Measurements from ENCODE around the gene PAGR1. TPM values are rescaled to one million over a fixed set of nuclear protein-coding genes. Genes with fewer than 3 reads are reported as not detected.

Gene PAGR1
- total and polyA plus RNA-seq, 9 of the 15 experiments (the other 6 are each of a cell fraction or from before 2014, with no cell fraction given): 1.4 to 58.2 (median 16.8) TPM

GRCh38 chr16:29807426-29808218 is 8.3 kb upstream of the PAGR1 start (continued):
- TF ChIP-seq IRF1 (CRISPR knock-in tag; IDR thresholded peaks at IDR 0.05; ENCODE audit: borderline replicate concordance) (0 out of 2 replicates have a peak, but pooled peaks have one; percentile 80), ZNF133 (CRISPR knock-in tag; IDR thresholded peaks at IDR 0.05) (no peak), KLF10 (CRISPR knock-in tag; IDR thresholded peaks at IDR 0.05) (no peak), RHOXF2B (CRISPR knock-in tag; conservative IDR thresholded peaks at IDR 0.05) (no peak), L3MBTL2 (IDR thresholded peaks at IDR 0.05) (peak; percentile 98), HOXB6 (CRISPR knock-in tag; IDR thresholded peaks at IDR 0.05; ENCODE audit: borderline replicate concordance) (no peak), ZNF696 (CRISPR knock-in tag; conservative IDR thresholded peaks at IDR 0.05) (no peak), ETV6 (IDR thresholded peaks at IDR 0.05; ENCODE audit: borderline replicate concordance in 1 of 2, low read depth in 2 of 2, low read length in 1 of 2) (no peak; a peak in 1 of 4 replicates), ETV6 (CRISPR knock-in tag; IDR thresholded peaks at IDR 0.05; ENCODE audit: borderline replicate concordance) (peak; percentile 90; the same call in 1 of the 2 replicates), TSHZ1 (CRISPR knock-in tag; IDR thresholded peaks at IDR 0.05) (no peak), ZNF655 (CRISPR knock-in tag; IDR thresholded peaks at IDR 0.05) (no peak), ZKSCAN1 (IDR thresholded peaks at IDR 0.05; ENCODE audit: low read depth, low read length) (peak; percentile 45; the same call in 1 of the 2 replicates), NR2C2 (CRISPR knock-in tag; IDR thresholded peaks at IDR 0.05) (peak; percentile 48; the same call in 1 of the 2 replicates), NR2C2 (tag; IDR thresholded peaks at IDR 0.05) (peak; percentile 27; the same call in 1 of the 2 replicates), ZNF140 (CRISPR knock-in tag; IDR thresholded peaks at IDR 0.05) (no peak), CEBPG (CRISPR knock-in tag; IDR thresholded peaks at IDR 0.05) (no peak; the same call in 1 of the 2 replicates), CEBPG (tag; conservative IDR thresholded peaks at IDR 0.05 in 1 of 2, IDR thresholded peaks at IDR 0.05 in 1 of 2) (no peak), MXI1 (IDR thresholded peaks at IDR 0.05; ENCODE audit: low read depth, low read length) (peak; percentile 19; the same call in 1 of the 2 replicates)

Data from K562 (cell line).